ENCODE measurements around the gene PHETA2. TPM values are rescaled to one million over a fixed set of nuclear protein-coding genes. Genes with fewer than 3 reads are reported as not detected.
"Not testable (repeated sequence)": the region's sequence is repeated elsewhere in the genome, so short reads cannot be mapped to it uniquely, and the experiment has no call there.

The PHETA2 gene
- total RNA-seq, 1 experiment from 2014 or later: 2.6 TPM

- peak within 1 kb of the TSS; percentile 80; the same call in 1 of the 2 replicates for H3K14ac ChIP-seq (ENCODE audit: insufficient read depth, low read length)
- H3K4me3 Mint-ChIP-seq: peak within 1 kb of the TSS; percentile 74 to 88
- H3K27me3 ChIP-seq (ENCODE audit: insufficient read depth, low read length): no peaks in the 10 kb centered on the region
- H2BK5ac ChIP-seq (ENCODE audit: insufficient read length, low read length): no peak within 1 kb of the TSS
- H3K4me2 ChIP-seq (ENCODE audit: insufficient read depth, insufficient read length, low read length): peak within 1 kb of the TSS; percentile 73
- peaks cover 13 to 23% (median 19%) of the 10 kb centered on the region in 3 experiments for H3K36me3 Mint-ChIP-seq (ENCODE audit: insufficient read depth in 1 of 3, low read depth in 3 of 3)
- no peaks in the 10 kb centered on the region for H3K79me2 ChIP-seq (ENCODE audit: insufficient read depth, low read length)
- no peak within 1 kb of the TSS for H3T11ph ChIP-seq (ENCODE audit: low read length)
- H2AK5ac ChIP-seq (ENCODE audit: insufficient read length, low read length): no peak within 1 kb of the TSS
- H4K5ac ChIP-seq (ENCODE audit: insufficient read length, low read depth, low read length): peak within 1 kb of the TSS; percentile 24
- H3K9me3 Mint-ChIP-seq: no peaks in the 10 kb centered on the region; a peak in 2 of 5 replicates
- H3K4me1 Mint-ChIP-seq: peaks cover 24 to 25% of the 10 kb centered on the region in 2 experiments
- WGBS (ENCODE audit: extremely low coverage, insufficient read length, low lambda C conversion rate): no CpG with 5 or more reads among the region's 56 CpGs
- peaks cover under 1% of the 10 kb centered on the region; the same call in 1 of the 2 replicates for H3K4me1 ChIP-seq (ENCODE audit: insufficient read depth, low read length)
- no peak within 1 kb of the TSS for H2BK120ac ChIP-seq (ENCODE audit: low read depth, low read length, poor library complexity, severe bottlenecking)
- peak within 1 kb of the TSS; percentile 51 for H3K9ac ChIP-seq (ENCODE audit: extremely low read depth, insufficient read length, low read length)
- no peak within 1 kb of the TSS for H2BK15ac ChIP-seq (ENCODE audit: low read depth, low read length)
- H3K23ac ChIP-seq (ENCODE audit: insufficient read length, low read depth, low read length): no peak within 1 kb of the TSS
- H2AFZ ChIP-seq (ENCODE audit: low read length): no peak within 1 kb of the TSS
- no peaks in the 10 kb centered on the region for H4K20me1 ChIP-seq (ENCODE audit: control insufficient read depth, insufficient read depth, insufficient read length)
- no peak within 1 kb of the TSS for H4K91ac ChIP-seq (ENCODE audit: insufficient read length, low read depth, low read length)
- TF ChIP-seq CTCF (conservative IDR thresholded peaks at IDR 0.05): no peak
- H3K18ac ChIP-seq (ENCODE audit: insufficient read length, low read depth, low read length): peak within 1 kb of the TSS; percentile 93
- peak within 1 kb of the TSS; percentile 13 for H4K8ac ChIP-seq (replicated peaks; ENCODE audit: insufficient read length, low read depth, low read length)
- H3K27ac Mint-ChIP-seq: peak within 1 kb of the TSS in 2 of 3 experiments; percentile 48 to 85; a peak in 2 of 7 replicates
- peaks cover 6% of the 10 kb centered on the region for H3K27me3 Mint-ChIP-seq (ENCODE audit: low read depth)
- H3K4ac ChIP-seq (ENCODE audit: low read depth, low read length): no peak within 1 kb of the TSS
- no peaks in the 10 kb centered on the region for H3K9me3 ChIP-seq (ENCODE audit: control insufficient read depth, low read depth, low read length)
- peak; percentile 97 for DNase-seq
- H2BK12ac ChIP-seq (ENCODE audit: insufficient read length, low read depth, low read length): no peak within 1 kb of the TSS
- H3K23me2 ChIP-seq (ENCODE audit: insufficient read length, low read depth, low read length, poor library complexity, severe bottlenecking): peaks cover 8% of the 10 kb centered on the region
- H3K27ac ChIP-seq (ENCODE audit: insufficient read length, low read depth, low read length): no peak within 1 kb of the TSS
- H3K56ac ChIP-seq (ENCODE audit: insufficient read length, low read depth, low read length): no peak within 1 kb of the TSS
- H2BK20ac ChIP-seq (ENCODE audit: low read depth, low read length, poor library complexity, severe bottlenecking): no peak within 1 kb of the TSS
- no peaks in the 10 kb centered on the region for H3K79me1 ChIP-seq (ENCODE audit: insufficient read depth, low read depth, low read length, poor library complexity, severe bottlenecking)
Observed at GRCh38 chr22:42070517-42071422, 3.3 kb upstream of the PHETA2 start, which contains the start of gene NAGA. Gene NAGA, minus strand, starts transcription at chr22:42070812. Its CDS starts 515 bp downstream, at chr22:42070297.

GRCh38 chr22:42071508-42071907 is 2.5 kb upstream of the PHETA2 start:
- not testable (repeated sequence) for H3K27ac ChIP-seq (ENCODE audit: insufficient read length, low read depth, low read length); H3K79me1 ChIP-seq (ENCODE audit: insufficient read depth, low read depth, low read length, poor library complexity, severe bottlenecking); H3K9me3 ChIP-seq (ENCODE audit: control insufficient read depth, low read depth, low read length); H3K79me2 ChIP-seq (ENCODE audit: insufficient read depth, low read length); H2AK5ac ChIP-seq (ENCODE audit: insufficient read length, low read length); H3K27me3 ChIP-seq (ENCODE audit: insufficient read depth, low read length); H3K4me1 ChIP-seq (ENCODE audit: insufficient read depth, low read length); H4K8ac ChIP-seq (replicated peaks; ENCODE audit: insufficient read length, low read depth, low read length); H3K27ac Mint-ChIP-seq; H3K27me3 Mint-ChIP-seq (ENCODE audit: low read depth); H4K5ac ChIP-seq (ENCODE audit: insufficient read length, low read depth, low read length); H3K23ac ChIP-seq (ENCODE audit: insufficient read length, low read depth, low read length); H3K14ac ChIP-seq (ENCODE audit: insufficient read depth, low read length); H2BK5ac ChIP-seq (ENCODE audit: insufficient read length, low read length); H2AFZ ChIP-seq (ENCODE audit: low read length); H4K91ac ChIP-seq (ENCODE audit: insufficient read length, low read depth, low read length); H3K4me2 ChIP-seq (ENCODE audit: insufficient read depth, insufficient read length, low read length); H3K23me2 ChIP-seq (ENCODE audit: insufficient read length, low read depth, low read length, poor library complexity, severe bottlenecking); H3K9me3 Mint-ChIP-seq; H3K4ac ChIP-seq (ENCODE audit: low read depth, low read length); H3T11ph ChIP-seq (ENCODE audit: low read length); H3K18ac ChIP-seq (ENCODE audit: insufficient read length, low read depth, low read length); H2BK12ac ChIP-seq (ENCODE audit: insufficient read length, low read depth, low read length); H3K56ac ChIP-seq (ENCODE audit: insufficient read length, low read depth, low read length); H2BK15ac ChIP-seq (ENCODE audit: low read depth, low read length); H2BK120ac ChIP-seq (ENCODE audit: low read depth, low read length, poor library complexity, severe bottlenecking); DNase-seq; H2BK20ac ChIP-seq (ENCODE audit: low read depth, low read length, poor library complexity, severe bottlenecking); H3K9ac ChIP-seq (ENCODE audit: extremely low read depth, insufficient read length, low read length); H4K20me1 ChIP-seq (ENCODE audit: control insufficient read depth, insufficient read depth, insufficient read length)
- WGBS (ENCODE audit: extremely low coverage, insufficient read length, low lambda C conversion rate): no CpG with 5 or more reads among the region's 7 CpGs
- peaks cover 9 to 17% (median 13%) of the 10 kb centered on the region in 3 experiments; a peak in 6 of 7 replicates for H3K36me3 Mint-ChIP-seq (ENCODE audit: insufficient read depth in 1 of 3, low read depth in 3 of 3)
- H3K4me1 Mint-ChIP-seq: peaks cover 20 to 23% of the 10 kb centered on the region in 2 experiments
- H3K4me3 Mint-ChIP-seq: peak overlapping the region; percentile 74 to 88; a peak in 4 of 5 replicates

Data from H9 (cell line).